A673 (cell line): ENCODE data around the gene PGBD5. TPM values are rescaled to one million over a fixed set of nuclear protein-coding genes. Genes with fewer than 3 reads are reported as not detected.

Experiments
- BruUV-seq: library from RNA; stranded (reverse); fragments of 400-500 nt; replicated peaks from 2 replicates; lab custom pipeline; 2021; lab: Mats Ljungman, UMichigan
- CTCF ChIA-PET: fragments of 300-600 bp; sonication (Branson Sonifier 250); formaldehyde crosslinking; loops from one replicate; lab custom pipeline; 2022; ENCODE audit warnings: antibody characterized with exemption; lab: Charles Lee
- POLR2A ChIA-PET: fragments of 300-600 bp; sonication (Branson Sonifier 250); formaldehyde crosslinking; loops from one replicate; lab custom pipeline; 2022; ENCODE audit warnings: antibody characterized with exemption; ENCODE audit not compliant: low non-redundant PET; lab: Charles Lee
- DNase-seq: peaks from one replicate; pipeline ENCODE4 v3.0.0-alpha.2; 2015; ENCODE audit warnings: low spot score
- H3K27ac ChIP-seq: fragments of 200-600 bp; sonication (generic); 2 replicates; pipeline ENCODE4 v1.5.1; 2016; ENCODE audit warnings: mixed run types, low read depth, mild to moderate bottlenecking, mixed read lengths, antibody characterized with exemption, low read length; ENCODE audit not compliant: poor library complexity, severe bottlenecking
- H3K27me3 ChIP-seq: fragments of 200-600 bp; sonication (generic); replicated peaks from 2 replicates; pipeline ENCODE4 v1.6.1; 2017; ENCODE audit warnings: mixed run types, low read depth, mild to moderate bottlenecking, mixed read lengths, antibody characterized with exemption, low read length; ENCODE audit not compliant: insufficient read depth, poor library complexity
- H3K36me3 ChIP-seq: fragments of 200-600 bp; sonication (generic); 2 replicates; pipeline ENCODE4 v1.6.1; 2016; ENCODE audit warnings: mixed run types, mild to moderate bottlenecking, mixed read lengths, antibody characterized with exemption, low read length; ENCODE audit not compliant: insufficient read depth, poor library complexity, severe bottlenecking
- H3K4me1 ChIP-seq: fragments of 200-600 bp; sonication (generic); 2 replicates; pipeline ENCODE4 v1.6.1; 2017; ENCODE audit warnings: mixed run types, mild to moderate bottlenecking, mixed read lengths, antibody characterized with exemption, low read length; ENCODE audit not compliant: insufficient read depth, poor library complexity, severe bottlenecking
- H3K4me3 ChIP-seq: fragments of 200-600 bp; sonication (generic); 2 replicates; pipeline ENCODE4 v1.5.1; 2016; ENCODE audit warnings: low read depth, mixed run types, mild to moderate bottlenecking, mixed read lengths, low read length; ENCODE audit not compliant: poor library complexity, severe bottlenecking
- H3K9me3 ChIP-seq: fragments of 200-600 bp; sonication (generic); 2 replicates; pipeline ENCODE4 v1.6.1; 2016; ENCODE audit warnings: mixed run types, low read depth, mild to moderate bottlenecking, mixed read lengths, antibody characterized with exemption, low read length; ENCODE audit not compliant: poor library complexity, severe bottlenecking
- EZH2 ChIP-seq: fragments of 200-600 bp; sonication (generic); IDR thresholded peaks from 2 replicates; pipeline ENCODE4 v1.6.1; 2017; ENCODE audit warnings: borderline replicate concordance, low read depth, mild to moderate bottlenecking, mixed read lengths, antibody characterized with exemption, low read length; ENCODE audit not compliant: poor library complexity, severe bottlenecking
- intact Hi-C: fragments of 100-400 bp; cut with micrococcal nuclease; formaldehyde crosslinking; loops from one replicate; pipeline ENCODE4 v1.10.0; 2022; ENCODE audit not compliant: unreplicated experiment
- total RNA-seq: library from RNA; stranded (reverse); gene quantifications from 2 replicates; pipeline ENCODE4 v1.2.3, GENCODE V29; 2021
- TF ChIP-seq, protein P1 (sequence below): fragments of 300-800, 200-600 bp; sonication (generic); conservative IDR thresholded peaks from 2 replicates; pipeline ENCODE4 v1.5.1; 2017; ENCODE audit warnings: low read depth, mild to moderate bottlenecking, antibody characterized with exemption, low read length, moderate library complexity, mixed read lengths

Gene PGBD5
- total RNA-seq, 1 experiment from 2014 or later = 0.52 TPM

DNA sequence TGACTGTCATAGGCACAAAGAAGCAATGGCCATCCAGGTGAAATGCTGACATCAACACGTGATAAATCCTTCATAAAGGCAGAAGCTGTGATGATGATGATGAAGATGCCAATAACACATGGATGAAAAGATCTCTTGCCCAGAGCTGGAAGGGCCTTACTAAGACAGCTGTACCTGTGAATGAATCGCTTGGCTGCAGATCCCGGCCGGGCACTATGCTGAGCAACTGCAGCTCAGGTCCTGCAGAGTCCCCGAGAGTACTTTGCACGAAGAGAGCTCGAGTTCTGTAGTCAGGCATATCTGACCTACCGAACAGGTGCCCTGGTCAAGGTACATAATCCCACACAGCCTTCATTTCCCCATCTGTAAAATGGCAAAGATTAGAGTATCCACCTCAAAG lies 48.8 kb downstream of the PGBD5 start:
- BruUV-seq = no TSS peak
- intact Hi-C loops = no loop called here

GRCh38 chr1:230376296-230376695 lies 49.8 kb downstream of the PGBD5 start:
- TF ChIP-seq, protein P1, sequence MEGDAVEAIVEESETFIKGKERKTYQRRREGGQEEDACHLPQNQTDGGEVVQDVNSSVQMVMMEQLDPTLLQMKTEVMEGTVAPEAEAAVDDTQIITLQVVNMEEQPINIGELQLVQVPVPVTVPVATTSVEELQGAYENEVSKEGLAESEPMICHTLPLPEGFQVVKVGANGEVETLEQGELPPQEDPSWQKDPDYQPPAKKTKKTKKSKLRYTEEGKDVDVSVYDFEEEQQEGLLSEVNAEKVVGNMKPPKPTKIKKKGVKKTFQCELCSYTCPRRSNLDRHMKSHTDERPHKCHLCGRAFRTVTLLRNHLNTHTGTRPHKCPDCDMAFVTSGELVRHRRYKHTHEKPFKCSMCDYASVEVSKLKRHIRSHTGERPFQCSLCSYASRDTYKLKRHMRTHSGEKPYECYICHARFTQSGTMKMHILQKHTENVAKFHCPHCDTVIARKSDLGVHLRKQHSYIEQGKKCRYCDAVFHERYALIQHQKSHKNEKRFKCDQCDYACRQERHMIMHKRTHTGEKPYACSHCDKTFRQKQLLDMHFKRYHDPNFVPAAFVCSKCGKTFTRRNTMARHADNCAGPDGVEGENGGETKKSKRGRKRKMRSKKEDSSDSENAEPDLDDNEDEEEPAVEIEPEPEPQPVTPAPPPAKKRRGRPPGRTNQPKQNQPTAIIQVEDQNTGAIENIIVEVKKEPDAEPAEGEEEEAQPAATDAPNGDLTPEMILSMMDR = no peak
- TF ChIP-seq EZH2 = no peak
- no peak overlapping the region for H3K4me3 ChIP-seq
- no peaks in the 10 kb centered on the region for H3K36me3 ChIP-seq
- no peak for DNase-seq
- CTCF ChIA-PET = no interaction called here
- no TSS peak for BruUV-seq
- no peaks in the 10 kb centered on the region for H3K9me3 ChIP-seq
- intact Hi-C loops = no loop called here
- peaks cover 5% of the 10 kb centered on the region for H3K27me3 ChIP-seq
- no peak overlapping the region for H3K27ac ChIP-seq
- no peaks in the 10 kb centered on the region for H3K4me1 ChIP-seq
- POLR2A ChIA-PET = no interaction called here

More for the DNA sequence above, 48.8 kb downstream of the PGBD5 start:
- POLR2A ChIA-PET = no interaction called here
- no peak for DNase-seq
- no peak overlapping the region for H3K27ac ChIP-seq
- TF ChIP-seq, protein P1 = no peak
- TF ChIP-seq EZH2 = no peak
- no peaks in the 10 kb centered on the region for H3K4me1 ChIP-seq
- H3K4me3 ChIP-seq = no peak overlapping the region
- peaks cover 5% of the 10 kb centered on the region for H3K27me3 ChIP-seq
- CTCF ChIA-PET = no interaction called here
- H3K9me3 ChIP-seq = no peaks in the 10 kb centered on the region
- H3K36me3 ChIP-seq = no peaks in the 10 kb centered on the region

DNA sequence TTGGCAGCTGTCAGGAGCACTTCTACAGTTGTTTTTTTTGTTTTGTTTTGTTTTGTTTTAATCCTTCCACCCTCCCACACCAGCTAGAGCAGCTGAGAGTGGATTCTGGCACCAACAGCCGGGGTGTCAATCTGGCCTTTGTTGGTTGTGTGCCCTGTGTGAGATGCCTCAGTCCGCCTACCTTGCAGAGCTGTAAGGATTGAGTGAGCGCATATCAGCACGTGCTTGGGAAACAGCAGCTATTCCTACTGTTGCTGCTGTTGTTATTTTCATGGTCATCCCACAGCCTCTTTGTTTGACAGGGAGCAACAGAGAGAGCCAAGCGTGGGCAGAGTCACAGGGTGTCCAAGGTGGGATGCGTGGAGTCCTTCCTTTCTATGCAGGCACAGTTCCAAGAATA lies 50.4 kb downstream of the PGBD5 start:
- TF ChIP-seq, protein P1 = no peak
- no peak for TF ChIP-seq EZH2
- DNase-seq = no peak
- POLR2A ChIA-PET = no interaction called here
- Histone ChIP-seq H3K27ac (no peak overlapping the region), H3K4me1 (no peaks in the 10 kb centered on the region), H3K4me3 (no peak overlapping the region), H3K36me3 (no peaks in the 10 kb centered on the region), H3K27me3 (peaks cover 5% of the 10 kb centered on the region), H3K9me3 (no peaks in the 10 kb centered on the region)
- CTCF ChIA-PET = no interaction called here
- BruUV-seq = no TSS peak
- intact Hi-C loops = no loop called here
